Measurements from ENCODE around the gene RBBP8. TPM values are rescaled to one million over a fixed set of nuclear protein-coding genes. Genes with fewer than 3 reads are reported as not detected.

The RBBP8 gene
- polyA plus RNA-seq, 3 donors: 5.8 to 9.6 (median 7.8) TPM

GRCh38 chr18:22928339-22928738 is 4.8 kb upstream of the RBBP8 start:
- H3K4me1 Mint-ChIP-seq: peaks cover 5% of the 10 kb centered on the region
- H3K9me3 Mint-ChIP-seq: no peaks in the 10 kb centered on the region
- intact Hi-C loops (cut with micrococcal nuclease): no loop called here
- no peak for DNase-seq
- H3K36me3 ChIP-seq (replicated peaks in 1 of 2; ENCODE audit: control insufficient read depth in 1 of 2, insufficient read depth in 2 of 2, low read length in 2 of 2): no peaks in the 10 kb centered on the region
- TF ChIP-seq CTCF (IDR thresholded peaks at IDR 0.05): no peak
- no peak overlapping the region for H3K27ac Mint-ChIP-seq
- H3K27me3 ChIP-seq (ENCODE audit: control insufficient read depth in 2 of 2, insufficient read depth in 2 of 2, low read length in 2 of 2): no peaks in the 10 kb centered on the region
- H3K4me1 ChIP-seq (ENCODE audit: control insufficient read depth in 1 of 2, insufficient read depth in 2 of 2, low read length in 2 of 2): peaks cover 0 to 9% of the 10 kb centered on the region in 2 donors
- no peaks in the 10 kb centered on the region for H3K36me3 Mint-ChIP-seq
- H3K4me3 ChIP-seq (replicated peaks in 1 of 3; ENCODE audit: low read depth in 2 of 3, low read length in 3 of 3): no peak overlapping the region
- H3K79me2 ChIP-seq (ENCODE audit: insufficient read depth, low read length): no peaks in the 10 kb centered on the region
- peaks cover 0 to 5% (median 0%) of the 10 kb centered on the region in 3 donors for H3K27me3 Mint-ChIP-seq (ENCODE audit: low read depth in 3 of 3)
- H3K9ac ChIP-seq (ENCODE audit: insufficient read depth, low read length, poor library complexity, severe bottlenecking): no peak overlapping the region
- no peaks in the 10 kb centered on the region for H4K20me1 ChIP-seq (ENCODE audit: insufficient read depth, low read length)
- H3K4me2 ChIP-seq (replicated peaks; ENCODE audit: extremely low read depth, low read length, poor library complexity, severe bottlenecking): no peak overlapping the region
- 88% methylated on average over 2 of the region's 3 CpGs for WGBS (ENCODE audit: insufficient coverage)
- H2AFZ ChIP-seq (ENCODE audit: insufficient read depth, low read depth, low read length, poor library complexity, severe bottlenecking): no peak overlapping the region
- H3K9me3 ChIP-seq (replicated peaks in 1 of 2; ENCODE audit: control insufficient read depth in 1 of 2, insufficient read depth in 1 of 2, low read length in 2 of 2): no peaks in the 10 kb centered on the region
- H3K27ac ChIP-seq (ENCODE audit: low read depth in 1 of 2, low read length in 2 of 2): no peak overlapping the region
- no peak overlapping the region for H3K4me3 Mint-ChIP-seq

- no peaks in the 10 kb centered on the region for H4K20me1 ChIP-seq (ENCODE audit: insufficient read depth, low read length)
- no peaks in the 10 kb centered on the region for H3K36me3 ChIP-seq (replicated peaks in 1 of 2; ENCODE audit: control insufficient read depth in 1 of 2, insufficient read depth in 2 of 2, low read length in 2 of 2)
- H3K27me3 ChIP-seq (ENCODE audit: control insufficient read depth in 2 of 2, insufficient read depth in 2 of 2, low read length in 2 of 2): no peaks in the 10 kb centered on the region
- no peak overlapping the region for H3K27ac ChIP-seq (ENCODE audit: low read depth in 1 of 2, low read length in 2 of 2)
- Mint-ChIP-seq H3K27ac (no peak overlapping the region), H3K4me1 (peaks cover 12% of the 10 kb centered on the region), H3K36me3 (no peaks in the 10 kb centered on the region), H3K27me3 (ENCODE audit: low read depth in 3 of 3) (peaks cover 0 to 5% (median 0%) of the 10 kb centered on the region in 3 donors), H3K9me3 (no peaks in the 10 kb centered on the region), H3K4me3 (no peak overlapping the region)
- no peaks in the 10 kb centered on the region for H3K9me3 ChIP-seq (replicated peaks in 1 of 2; ENCODE audit: control insufficient read depth in 1 of 2, insufficient read depth in 1 of 2, low read length in 2 of 2)
- peak; percentile 86 for TF ChIP-seq CTCF (IDR thresholded peaks at IDR 0.05)
- H3K9ac ChIP-seq (ENCODE audit: insufficient read depth, low read length, poor library complexity, severe bottlenecking): no peak overlapping the region
- H3K4me3 ChIP-seq (replicated peaks in 1 of 3; ENCODE audit: low read depth in 2 of 3, low read length in 3 of 3): no peak overlapping the region
- no peak overlapping the region for H3K4me2 ChIP-seq (replicated peaks; ENCODE audit: extremely low read depth, low read length, poor library complexity, severe bottlenecking)
- intact Hi-C loops (cut with micrococcal nuclease): loop anchor here in 1 of 2 donors (5.0 to 10.0 kb wide), 2 partner anchors 52 to 485 kb away; no protein-coding TSS in a partner anchor
- WGBS (ENCODE audit: insufficient coverage): no CpG with 5 or more reads among the region's 2 CpGs
- H2AFZ ChIP-seq (ENCODE audit: insufficient read depth, low read depth, low read length, poor library complexity, severe bottlenecking): no peak overlapping the region
- DNase-seq: peak; percentile 48 to 68 (median 64)
- peaks cover 4 to 14% of the 10 kb centered on the region in 2 donors for H3K4me1 ChIP-seq (ENCODE audit: control insufficient read depth in 1 of 2, insufficient read depth in 2 of 2, low read length in 2 of 2)
- peaks cover 15% of the 10 kb centered on the region for H3K79me2 ChIP-seq (ENCODE audit: insufficient read depth, low read length)
Measured at GRCh38 chr18:22930089-22930713, 2.9 kb upstream of the RBBP8 start.
